ENCODE measurements around the gene EHD3. TPM values are rescaled to one million over a fixed set of nuclear protein-coding genes. Genes with fewer than 3 reads are reported as not detected.

EHD3 gene
- total and polyA plus RNA-seq, 2 of the 8 experiments (the other 6 are each of a cell fraction or from before 2014, with no cell fraction given) = 9.3 to 12.0 TPM

- TF ChIP-seq EZH2 (IDR thresholded peaks at IDR 0.05; ENCODE audit: low read depth, low read length, severe bottlenecking) (no peak), CHD1 (IDR thresholded peaks at IDR 0.05; ENCODE audit: low read depth, low read length) (no peak), SRF (IDR thresholded peaks at IDR 0.05; ENCODE audit: low read depth, low read length) (no peak), CEBPB (IDR thresholded peaks at IDR 0.05; ENCODE audit: low read depth, low read length) (no peak), GABPA (IDR thresholded peaks at IDR 0.05; ENCODE audit: borderline replicate concordance, insufficient read depth, low read length) (no peak), GTF2F1 (IDR thresholded peaks at IDR 0.05; ENCODE audit: borderline replicate concordance, low read depth, low read length) (no peak)
These were observed 44.8 kb upstream of the EHD3 start (continued) for GRCh38 chr2:31189141-31189540.

All from H1 (cell line).